Measurements from ENCODE around the gene ABO. TPM values are rescaled to one million over a fixed set of nuclear protein-coding genes. Genes with fewer than 3 reads are reported as not detected.
A peak's percentile ranks its signal among the peaks of the same experiment; 100 is the strongest.

ABO gene
- total and polyA plus RNA-seq, 4 donors, result 3.9 to 23.0 (median 9.3) TPM

DNA sequence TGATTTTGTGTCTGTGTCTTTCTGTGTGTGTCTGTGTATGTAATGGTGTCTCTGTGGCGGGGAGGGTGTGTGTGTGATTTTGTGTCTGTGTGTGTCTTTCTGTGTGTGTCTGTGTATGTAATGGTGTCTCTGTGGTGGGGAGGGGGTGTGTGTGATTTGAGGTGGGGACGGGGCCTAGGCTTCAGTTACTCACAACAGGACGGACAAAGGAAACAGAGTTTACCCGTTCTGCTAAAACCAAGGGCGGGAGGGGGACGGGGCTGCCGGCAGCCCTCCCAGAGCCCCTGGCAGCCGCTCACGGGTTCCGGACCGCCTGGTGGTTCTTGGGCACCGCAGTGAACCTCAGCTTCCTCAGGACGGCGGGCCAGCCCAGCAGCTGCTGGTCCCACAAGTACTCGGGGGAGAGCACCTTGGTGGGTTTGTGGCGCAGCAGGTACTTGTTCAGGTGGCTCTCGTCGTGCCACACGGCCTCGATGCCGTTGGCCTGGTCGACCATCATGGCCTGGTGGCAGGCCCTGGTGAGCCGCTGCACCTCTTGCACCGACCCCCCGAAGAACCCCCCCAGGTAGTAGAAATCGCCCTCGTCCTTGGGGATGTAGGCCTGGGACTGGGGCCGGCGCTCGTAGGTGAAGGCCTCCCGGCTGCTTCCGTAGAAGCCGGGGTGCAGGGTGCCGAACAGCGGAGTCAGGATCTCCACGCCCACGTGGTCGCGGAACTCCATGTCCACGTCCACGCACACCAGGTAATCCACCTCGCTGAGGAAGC lies 19.4 kb downstream of the ABO start:
- H3K27me3 ChIP-seq (ENCODE audit: control insufficient read depth in 3 of 3, insufficient read depth in 3 of 3, low read length in 2 of 3), result no peaks in the 10 kb centered on the region
- H3K9ac ChIP-seq (ENCODE audit: insufficient read depth in 1 of 2, low read length in 2 of 2), result no peak overlapping the region
- WGBS, 2 donors, result 91 to 92% methylated on average over 41 to 42 of the region's 42 CpGs
- peaks cover 0 to 9% (median 0%) of the 10 kb centered on the region in 5 donors for H3K4me1 ChIP-seq (ENCODE audit: control insufficient read depth in 5 of 5, insufficient read depth in 5 of 5, low read length in 5 of 5)
- ATAC-seq (ENCODE audit: insufficient read depth, low FRiP score), result no peak
- H3K27ac ChIP-seq (ENCODE audit: low read depth in 1 of 2, low read length in 1 of 2), result no peak overlapping the region
- peaks cover 0 to 4% (median 0%) of the 10 kb centered on the region in 4 donors for H3K9me3 ChIP-seq (ENCODE audit: control insufficient read depth in 4 of 4, insufficient read depth in 3 of 4, low read length in 3 of 4)
- H3K36me3 ChIP-seq (ENCODE audit: control insufficient read depth in 4 of 4, insufficient read depth in 4 of 4, low read length in 4 of 4), result no peaks in the 10 kb centered on the region
- TF ChIP-seq, protein P1, sequence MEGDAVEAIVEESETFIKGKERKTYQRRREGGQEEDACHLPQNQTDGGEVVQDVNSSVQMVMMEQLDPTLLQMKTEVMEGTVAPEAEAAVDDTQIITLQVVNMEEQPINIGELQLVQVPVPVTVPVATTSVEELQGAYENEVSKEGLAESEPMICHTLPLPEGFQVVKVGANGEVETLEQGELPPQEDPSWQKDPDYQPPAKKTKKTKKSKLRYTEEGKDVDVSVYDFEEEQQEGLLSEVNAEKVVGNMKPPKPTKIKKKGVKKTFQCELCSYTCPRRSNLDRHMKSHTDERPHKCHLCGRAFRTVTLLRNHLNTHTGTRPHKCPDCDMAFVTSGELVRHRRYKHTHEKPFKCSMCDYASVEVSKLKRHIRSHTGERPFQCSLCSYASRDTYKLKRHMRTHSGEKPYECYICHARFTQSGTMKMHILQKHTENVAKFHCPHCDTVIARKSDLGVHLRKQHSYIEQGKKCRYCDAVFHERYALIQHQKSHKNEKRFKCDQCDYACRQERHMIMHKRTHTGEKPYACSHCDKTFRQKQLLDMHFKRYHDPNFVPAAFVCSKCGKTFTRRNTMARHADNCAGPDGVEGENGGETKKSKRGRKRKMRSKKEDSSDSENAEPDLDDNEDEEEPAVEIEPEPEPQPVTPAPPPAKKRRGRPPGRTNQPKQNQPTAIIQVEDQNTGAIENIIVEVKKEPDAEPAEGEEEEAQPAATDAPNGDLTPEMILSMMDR (IDR thresholded peaks at IDR 0.05; ENCODE audit: control extremely low read depth, extremely low read depth), result no peak
- H3K4me3 ChIP-seq, result no peak overlapping the region
- no peak for DNase-seq

- no peak overlapping the region for H3K9ac ChIP-seq (ENCODE audit: insufficient read depth in 1 of 2, low read length in 2 of 2)
- no peaks in the 10 kb centered on the region for H3K36me3 ChIP-seq (ENCODE audit: control insufficient read depth in 4 of 4, insufficient read depth in 4 of 4, low read length in 4 of 4)
- TF ChIP-seq, protein P1 (IDR thresholded peaks at IDR 0.05; ENCODE audit: control extremely low read depth, extremely low read depth), result no peak
- ATAC-seq (ENCODE audit: insufficient read depth, low FRiP score) (no peak), DNase-seq (no peak)
- peaks cover 0 to 9% (median 0%) of the 10 kb centered on the region in 5 donors for H3K4me1 ChIP-seq (ENCODE audit: control insufficient read depth in 5 of 5, insufficient read depth in 5 of 5, low read length in 5 of 5)
- H3K27me3 ChIP-seq (ENCODE audit: control insufficient read depth in 3 of 3, insufficient read depth in 3 of 3, low read length in 2 of 3), result no peaks in the 10 kb centered on the region
- no peak overlapping the region for H3K4me3 ChIP-seq
- H3K27ac ChIP-seq (ENCODE audit: low read depth in 1 of 2, low read length in 1 of 2), result no peak overlapping the region
- WGBS, 2 donors, result 95 to 96% methylated on average over 5 of the region's 5 CpGs
- H3K9me3 ChIP-seq (ENCODE audit: control insufficient read depth in 4 of 4, insufficient read depth in 3 of 4, low read length in 3 of 4), result peaks cover 0 to 2% (median 0%) of the 10 kb centered on the region in 4 donors
These were observed 20.5 kb downstream of the ABO start for GRCh38 chr9:133254471-133254870.

GRCh38 chr9:133253268-133253667 lies 21.7 kb downstream of the ABO start:
- DNase-seq, result no peak
- Histone ChIP-seq H3K27me3 (ENCODE audit: control insufficient read depth in 3 of 3, insufficient read depth in 3 of 3, low read length in 2 of 3) (no peaks in the 10 kb centered on the region), H3K4me1 (ENCODE audit: control insufficient read depth in 5 of 5, insufficient read depth in 5 of 5, low read length in 5 of 5) (peaks cover 0 to 11% (median 0%) of the 10 kb centered on the region in 5 donors), H3K27ac (ENCODE audit: low read depth in 1 of 2, low read length in 1 of 2) (peak overlapping the region in 1 of 2 donors; percentile 20), H3K9me3 (ENCODE audit: control insufficient read depth in 4 of 4, insufficient read depth in 3 of 4, low read length in 3 of 4) (peaks cover 0 to 2% (median 0%) of the 10 kb centered on the region in 4 donors), H3K9ac (ENCODE audit: insufficient read depth in 1 of 2, low read length in 2 of 2) (no peak overlapping the region), H3K36me3 (ENCODE audit: control insufficient read depth in 4 of 4, insufficient read depth in 4 of 4, low read length in 4 of 4) (no peaks in the 10 kb centered on the region), H3K4me3 (no peak overlapping the region)
- 42 to 52% methylated on average over 1 of the region's 1 CpG for WGBS, 2 donors
- TF ChIP-seq, protein P1 (IDR thresholded peaks at IDR 0.05; ENCODE audit: control extremely low read depth, extremely low read depth), result no peak
- ATAC-seq (ENCODE audit: insufficient read depth, low FRiP score), result no peak
